ENCODE results near the gene WNK3. TPM values are rescaled to one million over a fixed set of nuclear protein-coding genes. Genes with fewer than 3 reads are reported as not detected.

Gene WNK3
- polyA plus RNA-seq, 1 experiment = 0.82 TPM

GRCh38 chrX:54291758-54292157 is 66.1 kb downstream of the WNK3 start:
- no peak for TF ChIP-seq CTCF (IDR thresholded peaks at IDR 0.05; ENCODE audit: low read depth, low read length)
- no peak overlapping the region for H3K4me3 ChIP-seq (ENCODE audit: low read depth, low read length)

GRCh38 chrX:54288968-54289367 is 68.9 kb downstream of the WNK3 start:
- ChIA-PET POLR2A (no interaction called here), CTCF (interaction anchor here (0.5 kb wide), 1 partner anchor 17 kb away, joined by 4 read pairs; no protein-coding TSS in a partner anchor)
- H3K27ac ChIP-seq (ENCODE audit: low read depth, low read length) = no peak overlapping the region
- H3K9me3 ChIP-seq (ENCODE audit: control insufficient read depth, insufficient read depth, low read length) = no peaks in the 10 kb centered on the region
- no peaks in the 10 kb centered on the region for H3K27me3 ChIP-seq (ENCODE audit: control insufficient read depth, insufficient read depth, low read length)
- DNase-seq (ENCODE audit: low read depth, low spot score) = no peak
- TF ChIP-seq CTCF (IDR thresholded peaks at IDR 0.05; ENCODE audit: low read depth, low read length) = no peak
- no peak overlapping the region for H3K4me3 ChIP-seq (ENCODE audit: low read depth, low read length)

More at GRCh38 chrX:54291758-54292157, 66.1 kb downstream of the WNK3 start:
- H3K27ac ChIP-seq (ENCODE audit: low read depth, low read length) = no peak overlapping the region
- H3K9me3 ChIP-seq (ENCODE audit: control insufficient read depth, insufficient read depth, low read length) = no peaks in the 10 kb centered on the region
- no peaks in the 10 kb centered on the region for H3K27me3 ChIP-seq (ENCODE audit: control insufficient read depth, insufficient read depth, low read length)
- POLR2A ChIA-PET = no interaction called here
- DNase-seq (ENCODE audit: low read depth, low spot score) = no peak
- CTCF ChIA-PET = no interaction called here

- Histone ChIP-seq H3K4me3 (ENCODE audit: low read depth, low read length) (no peak overlapping the region), H3K27me3 (ENCODE audit: control insufficient read depth, insufficient read depth, low read length) (no peaks in the 10 kb centered on the region), H3K27ac (ENCODE audit: low read depth, low read length) (no peak overlapping the region), H3K9me3 (ENCODE audit: control insufficient read depth, insufficient read depth, low read length) (no peaks in the 10 kb centered on the region)
- ChIA-PET CTCF (no interaction called here), POLR2A (no interaction called here)
- no peak for DNase-seq (ENCODE audit: low read depth, low spot score)
- no peak for TF ChIP-seq CTCF (IDR thresholded peaks at IDR 0.05; ENCODE audit: low read depth, low read length)
Observed at GRCh38 chrX:54288277-54288676, 69.6 kb downstream of the WNK3 start.

GRCh38 chrX:54281676-54282075 is 76.2 kb downstream of the WNK3 start:
- H3K27ac ChIP-seq (ENCODE audit: low read depth, low read length) = no peak overlapping the region
- ChIA-PET POLR2A (no interaction called here), CTCF (no interaction called here)
- H3K4me3 ChIP-seq (ENCODE audit: low read depth, low read length) = no peak overlapping the region
- H3K9me3 ChIP-seq (ENCODE audit: control insufficient read depth, insufficient read depth, low read length) = no peaks in the 10 kb centered on the region
- no peaks in the 10 kb centered on the region for H3K27me3 ChIP-seq (ENCODE audit: control insufficient read depth, insufficient read depth, low read length)
- TF ChIP-seq CTCF (IDR thresholded peaks at IDR 0.05; ENCODE audit: low read depth, low read length) = no peak
- no peak for DNase-seq (ENCODE audit: low read depth, low spot score)

- no peak overlapping the region for H3K4me3 ChIP-seq (ENCODE audit: low read depth, low read length)
- CTCF ChIA-PET = no interaction called here
- H3K9me3 ChIP-seq (ENCODE audit: control insufficient read depth, insufficient read depth, low read length) = no peaks in the 10 kb centered on the region
- DNase-seq (ENCODE audit: low read depth, low spot score) = no peak
- H3K27me3 ChIP-seq (ENCODE audit: control insufficient read depth, insufficient read depth, low read length) = no peaks in the 10 kb centered on the region
- POLR2A ChIA-PET = no interaction called here
- no peak overlapping the region for H3K27ac ChIP-seq (ENCODE audit: low read depth, low read length)
- TF ChIP-seq CTCF (IDR thresholded peaks at IDR 0.05; ENCODE audit: low read depth, low read length) = no peak
Observed at GRCh38 chrX:54280466-54280865, 77.4 kb downstream of the WNK3 start.
